Colonic mucosa (tissue), 4 donors: ENCODE results near the gene ORC2. TPM values are rescaled to one million over a fixed set of nuclear protein-coding genes. Genes with fewer than 3 reads are reported as not detected.
"Not testable (repeated sequence)": the region's sequence is repeated elsewhere in the genome, so short reads cannot be mapped to it uniquely, and the experiment has no call there.

ENCODE experiments used
- DNase-seq: peaks from one replicate; pipeline ENCODE4 v3.0.0-alpha.2; 2020
- H3K27ac ChIP-seq: fragments of 200-600 bp; one replicate; pipeline ENCODE4 v1.8.0; 2021
- H3K27me3 ChIP-seq: fragments of 200-600 bp; one replicate; pipeline ENCODE4 v1.8.0; 2021
- H3K36me3 ChIP-seq: fragments of 200-600 bp; one replicate; pipeline ENCODE4 v1.8.0; 2021
- H3K4me1 ChIP-seq: fragments of 200-600 bp; one replicate; pipeline ENCODE4 v1.8.0; 2021; ENCODE audit warnings: mild to moderate bottlenecking
- H3K4me3 ChIP-seq: fragments of 200-600 bp; one replicate; pipeline ENCODE4 v1.8.0; 2021
- H3K9ac ChIP-seq, 2 donors: one replicate each; pipeline ENCODE4 v1.7.0; 2013; ENCODE audit warnings: control low read depth in 2 of 2, low read depth in 2 of 2, low read length in 2 of 2
- H3K9me3 ChIP-seq: fragments of 200-600 bp; one replicate; pipeline ENCODE4 v1.8.0; 2021
- intact Hi-C: fragments of 100-400 bp; cut with DNase I; formaldehyde crosslinking; loops from one replicate; pipeline ENCODE4 v1.14.1; 2022
- total RNA-seq, 2 donors: library from RNA; stranded (reverse); fragmentation: NEBNext Ultra II Directional in 1 of 2; extraction: Animal tissue kit (Norgen Biotek cat#: 25700) in 1 of 2; gene quantifications; one replicate each; pipeline ENCODE4 v1.2.1, GENCODE V29; 2021
- TF ChIP-seq, protein P1 (sequence below): fragments of 200-600 bp; IDR thresholded peaks from one replicate; pipeline ENCODE4 v1.8.0; 2022; ENCODE audit warnings: antibody characterized with exemption, mild to moderate bottlenecking
- donor health status: healthy.
- donor health status: DM: no; HTN: no; CAD: no.
- donor health status: DM: no; HTN: no; CAD: no.

Gene ORC2
- total RNA-seq, 2 donors from 2014 or later: 36.4 to 39.0 TPM

GRCh38 chr2:200993097-200993496 is 29.6 kb upstream of the ORC2 start:
- Histone ChIP-seq H3K4me1 (no peaks in the 10 kb centered on the region), H3K27me3 (no peaks in the 10 kb centered on the region), H3K9ac (no peak overlapping the region), H3K4me3 (no peak overlapping the region), H3K27ac (no peak overlapping the region), H3K36me3 (no peaks in the 10 kb centered on the region), H3K9me3 (no peaks in the 10 kb centered on the region)
- intact Hi-C loops: no loop called here
- no peak for DNase-seq
- TF ChIP-seq, protein P1, sequence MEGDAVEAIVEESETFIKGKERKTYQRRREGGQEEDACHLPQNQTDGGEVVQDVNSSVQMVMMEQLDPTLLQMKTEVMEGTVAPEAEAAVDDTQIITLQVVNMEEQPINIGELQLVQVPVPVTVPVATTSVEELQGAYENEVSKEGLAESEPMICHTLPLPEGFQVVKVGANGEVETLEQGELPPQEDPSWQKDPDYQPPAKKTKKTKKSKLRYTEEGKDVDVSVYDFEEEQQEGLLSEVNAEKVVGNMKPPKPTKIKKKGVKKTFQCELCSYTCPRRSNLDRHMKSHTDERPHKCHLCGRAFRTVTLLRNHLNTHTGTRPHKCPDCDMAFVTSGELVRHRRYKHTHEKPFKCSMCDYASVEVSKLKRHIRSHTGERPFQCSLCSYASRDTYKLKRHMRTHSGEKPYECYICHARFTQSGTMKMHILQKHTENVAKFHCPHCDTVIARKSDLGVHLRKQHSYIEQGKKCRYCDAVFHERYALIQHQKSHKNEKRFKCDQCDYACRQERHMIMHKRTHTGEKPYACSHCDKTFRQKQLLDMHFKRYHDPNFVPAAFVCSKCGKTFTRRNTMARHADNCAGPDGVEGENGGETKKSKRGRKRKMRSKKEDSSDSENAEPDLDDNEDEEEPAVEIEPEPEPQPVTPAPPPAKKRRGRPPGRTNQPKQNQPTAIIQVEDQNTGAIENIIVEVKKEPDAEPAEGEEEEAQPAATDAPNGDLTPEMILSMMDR: no peak

GRCh38 chr2:200987137-200987536 is 23.7 kb upstream of the ORC2 start:
- DNase-seq: no peak
- no peaks in the 10 kb centered on the region for H3K36me3 ChIP-seq
- no peak overlapping the region for H3K27ac ChIP-seq
- no peaks in the 10 kb centered on the region for H3K9me3 ChIP-seq
- H3K4me3 ChIP-seq: no peak overlapping the region
- H3K9ac ChIP-seq: no peak overlapping the region
- TF ChIP-seq, protein P1: no peak
- no peaks in the 10 kb centered on the region for H3K27me3 ChIP-seq
- intact Hi-C loops: no loop called here
- H3K4me1 ChIP-seq: no peaks in the 10 kb centered on the region

- Histone ChIP-seq H3K27ac (no peak overlapping the region), H3K9ac (no peak overlapping the region), H3K4me3 (no peak overlapping the region), H3K4me1 (no peaks in the 10 kb centered on the region), H3K9me3 (no peaks in the 10 kb centered on the region), H3K36me3 (no peaks in the 10 kb centered on the region), H3K27me3 (no peaks in the 10 kb centered on the region)
- TF ChIP-seq, protein P1: no peak
- intact Hi-C loops: no loop called here
- no peak for DNase-seq
Measured at GRCh38 chr2:200985799-200986198, 22.3 kb upstream of the ORC2 start.

DNA sequence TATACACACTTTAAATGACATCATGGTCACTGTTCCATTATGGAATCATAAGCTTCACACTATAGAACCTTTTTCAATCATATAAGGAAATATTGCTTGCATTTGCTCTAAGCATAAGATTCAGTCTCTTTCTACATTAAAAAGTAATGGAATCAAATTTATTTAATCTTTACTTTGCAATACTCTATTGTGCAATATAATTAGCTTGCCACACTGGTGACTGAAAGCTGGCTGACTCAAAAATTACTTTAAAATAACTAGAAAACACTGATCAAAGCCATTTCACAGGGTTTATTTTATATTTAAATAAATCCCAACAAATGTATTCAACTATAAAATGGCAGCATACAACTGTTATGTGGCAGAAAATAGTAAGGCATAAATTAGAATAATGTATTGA is 13.2 kb upstream of the ORC2 start:
- Histone ChIP-seq H3K27me3 (no peaks in the 10 kb centered on the region), H3K4me1 (no peaks in the 10 kb centered on the region), H3K9me3 (no peaks in the 10 kb centered on the region), H3K27ac (no peak overlapping the region), H3K9ac (no peak overlapping the region), H3K4me3 (no peak overlapping the region), H3K36me3 (no peaks in the 10 kb centered on the region)
- no peak for DNase-seq
- TF ChIP-seq, protein P1: no peak
- intact Hi-C loops: no loop called here

DNA sequence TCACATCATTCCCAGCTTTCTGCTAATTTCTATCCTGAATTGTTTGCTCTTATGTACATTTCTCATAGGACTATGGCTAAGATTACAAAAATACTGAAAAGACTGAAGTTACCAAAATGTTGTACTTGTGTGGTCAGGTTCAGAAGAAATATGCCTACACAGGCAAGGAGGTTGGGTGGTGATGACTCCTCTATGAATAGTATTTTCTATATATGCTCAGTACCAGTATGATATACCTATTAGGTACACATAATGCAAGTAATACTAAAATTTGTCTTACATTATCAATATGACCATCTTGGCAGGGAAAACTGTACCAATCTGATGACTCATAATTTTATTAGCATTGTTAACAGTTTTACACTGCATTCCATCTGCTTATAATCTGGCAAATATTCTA is 12.2 kb upstream of the ORC2 start:
- no peak for DNase-seq
- H3K4me3 ChIP-seq: no peak overlapping the region
- no peaks in the 10 kb centered on the region for H3K36me3 ChIP-seq
- H3K4me1 ChIP-seq: no peaks in the 10 kb centered on the region
- H3K9me3 ChIP-seq: no peaks in the 10 kb centered on the region
- H3K27me3 ChIP-seq: no peaks in the 10 kb centered on the region
- no peak overlapping the region for H3K27ac ChIP-seq
- TF ChIP-seq, protein P1: no peak
- intact Hi-C loops: no loop called here
- H3K9ac ChIP-seq: no peak overlapping the region

GRCh38 chr2:200970057-200970456 is 6.6 kb upstream of the ORC2 start:
- H3K4me1 ChIP-seq, H3K9ac ChIP-seq, DNase-seq, H3K36me3 ChIP-seq, H3K27ac ChIP-seq, intact Hi-C loops, H3K9me3 ChIP-seq, H3K27me3 ChIP-seq, H3K4me3 ChIP-seq: not testable (repeated sequence)
